Measurements from ENCODE around the gene SHB. TPM values are rescaled to one million over a fixed set of nuclear protein-coding genes. Genes with fewer than 3 reads are reported as not detected.

SHB gene
- total RNA-seq, 1 donor from 2014 or later = 0.74 TPM

- intact Hi-C loops (cut with micrococcal nuclease) = no loop called here
Measured at GRCh38 chr9:38026840-38027527, 42.0 kb downstream of the SHB start.

- intact Hi-C loops (cut with micrococcal nuclease) = no loop called here
Measured at GRCh38 chr9:38026021-38026809, 42.8 kb downstream of the SHB start.

GRCh38 chr9:38025166-38025565, 43.9 kb downstream of the SHB start:
- intact Hi-C loops (cut with micrococcal nuclease) = no loop called here

GRCh38 chr9:38024036-38024681, 44.9 kb downstream of the SHB start:
- intact Hi-C loops (cut with micrococcal nuclease) = no loop called here

- intact Hi-C loops (cut with micrococcal nuclease) = no loop called here
Measured at GRCh38 chr9:38023661-38024035, 45.4 kb downstream of the SHB start.

GRCh38 chr9:38022995-38023394, 46.0 kb downstream of the SHB start:
- intact Hi-C loops (cut with micrococcal nuclease) = no loop called here

- intact Hi-C loops (cut with micrococcal nuclease) = no loop called here
Measured at GRCh38 chr9:38022203-38022895, 46.7 kb downstream of the SHB start.

GRCh38 chr9:38020151-38021076, 48.6 kb downstream of the SHB start:
- intact Hi-C loops (cut with micrococcal nuclease) = no loop called here

GRCh38 chr9:38019731-38020130, 49.3 kb downstream of the SHB start:
- intact Hi-C loops (cut with micrococcal nuclease) = no loop called here

GRCh38 chr9:38018958-38019602, 49.9 kb downstream of the SHB start:
- intact Hi-C loops (cut with micrococcal nuclease) = no loop called here

GRCh38 chr9:38018241-38018957, 50.6 kb downstream of the SHB start:
- intact Hi-C loops (cut with micrococcal nuclease) = no loop called here

- intact Hi-C loops (cut with micrococcal nuclease) = no loop called here
Measured at GRCh38 chr9:38017885-38018186, 51.2 kb downstream of the SHB start.

- intact Hi-C loops (cut with micrococcal nuclease) = no loop called here
Measured at GRCh38 chr9:38017149-38017884, 51.7 kb downstream of the SHB start.

GRCh38 chr9:38016375-38017135, 52.5 kb downstream of the SHB start:
- intact Hi-C loops (cut with micrococcal nuclease) = no loop called here

GRCh38 chr9:38015906-38016305, 53.1 kb downstream of the SHB start:
- intact Hi-C loops (cut with micrococcal nuclease) = no loop called here

GRCh38 chr9:38015266-38015665, 53.8 kb downstream of the SHB start:
- intact Hi-C loops (cut with micrococcal nuclease) = no loop called here

GRCh38 chr9:38012767-38013450, 56.1 kb downstream of the SHB start:
- intact Hi-C loops (cut with micrococcal nuclease) = no loop called here

- intact Hi-C loops (cut with micrococcal nuclease) = no loop called here
Measured at GRCh38 chr9:38011991-38012390, 57.0 kb downstream of the SHB start.

Data from T-helper 1 cell treated with Interleukin-12 subunit alpha and Interleukin-12 subunit beta and Interleukin-4 antibody, amounts not matched to agents 30 ng/mL and 1 ng/mL, for 36 hours (primary cell).